ENCODE data around the gene GHRL.

GHRL gene

DNA sequence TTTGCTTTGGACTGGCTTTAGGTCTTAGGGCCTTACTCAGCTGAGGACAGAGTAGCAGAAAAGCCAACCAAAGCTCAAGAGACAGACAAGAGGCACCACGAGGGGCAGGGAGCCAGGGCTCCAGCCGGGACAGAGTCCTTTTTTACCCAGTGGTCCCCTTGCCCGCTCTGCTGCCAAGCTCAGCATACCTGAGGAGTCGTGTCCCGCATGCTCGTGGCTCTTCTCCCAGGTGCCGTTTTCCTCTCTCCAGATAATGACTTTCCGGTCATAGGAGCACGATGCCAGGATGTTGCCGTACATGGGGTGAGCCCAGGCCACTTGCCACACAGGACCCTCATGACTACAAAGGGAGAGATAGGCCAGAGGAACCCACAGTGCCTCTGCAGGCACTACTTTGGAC is 19.6 kb upstream of the GHRL start:
- Histone ChIP-seq H3K36me3 (ENCODE audit: control insufficient read depth in 2 of 2, insufficient read depth in 2 of 2, low read length in 2 of 2) (peaks cover 55 to 67% of the 10 kb centered on the region in 2 donors), H3K27me3 (ENCODE audit: control insufficient read depth in 1 of 2, insufficient read depth in 2 of 2, low read length in 2 of 2) (no peaks in the 10 kb centered on the region), H3K9me3 (ENCODE audit: control insufficient read depth in 2 of 2, low read length in 2 of 2) (no peaks in the 10 kb centered on the region), H3K9ac (ENCODE audit: low read length in 2 of 2) (no peak overlapping the region), H3K4me1 (ENCODE audit: control insufficient read depth, insufficient read depth, low read length) (no peaks in the 10 kb centered on the region), H3K27ac (ENCODE audit: low read length) (no peak overlapping the region), H3K4me3 (ENCODE audit: low read length in 2 of 2) (no peak overlapping the region)

DNA sequence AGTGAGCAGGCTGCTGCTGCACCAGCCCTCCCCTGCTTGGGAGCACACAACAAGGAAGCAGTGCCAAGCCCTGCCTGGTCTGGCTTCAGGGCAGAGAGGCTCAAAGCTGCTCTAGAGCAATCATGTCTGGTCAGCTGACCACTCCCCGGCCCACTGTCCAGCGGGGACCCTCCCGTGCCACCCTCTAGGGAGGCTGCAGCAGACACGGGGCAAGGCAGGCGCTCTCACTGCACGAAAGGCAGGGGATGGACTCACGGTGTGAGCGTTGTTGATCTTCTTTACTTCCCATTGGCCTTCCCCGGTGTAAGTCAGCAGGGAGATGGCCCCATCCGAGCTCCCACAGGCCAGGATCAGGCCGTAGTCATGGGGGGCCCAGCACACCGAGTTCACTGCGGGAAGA is 19.0 kb upstream of the GHRL start:
- H3K4me1 ChIP-seq (ENCODE audit: control insufficient read depth, insufficient read depth, low read length) = no peaks in the 10 kb centered on the region
- H3K27ac ChIP-seq (ENCODE audit: low read length) = no peak overlapping the region

DNA sequence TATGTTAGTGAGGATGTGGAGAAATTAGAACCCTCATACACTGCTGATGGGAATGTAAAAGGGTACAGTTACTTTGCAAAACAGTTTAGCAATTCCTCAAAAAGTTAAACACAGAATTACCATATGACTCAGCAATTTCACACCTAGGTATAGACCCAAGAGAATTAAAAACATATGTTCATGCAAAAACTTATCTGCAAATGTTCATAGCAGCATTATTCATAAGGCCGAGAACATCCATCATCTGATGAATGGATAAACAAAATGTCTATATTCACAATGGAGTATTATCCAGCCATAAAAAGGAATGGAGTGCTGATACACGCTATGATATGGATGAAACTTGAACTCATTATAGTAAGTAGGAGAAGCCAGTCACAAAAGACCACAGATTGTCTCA is 17.8 kb upstream of the GHRL start:
- no peak overlapping the region for H3K4me3 ChIP-seq (ENCODE audit: low read length in 2 of 2)
- peaks cover 55 to 64% of the 10 kb centered on the region in 2 donors for H3K36me3 ChIP-seq (ENCODE audit: control insufficient read depth in 2 of 2, insufficient read depth in 2 of 2, low read length in 2 of 2)
- H3K4me1 ChIP-seq (ENCODE audit: control insufficient read depth, insufficient read depth, low read length) = no peaks in the 10 kb centered on the region
- no peak overlapping the region for H3K9ac ChIP-seq (ENCODE audit: low read length in 2 of 2)
- H3K9me3 ChIP-seq (ENCODE audit: control insufficient read depth in 2 of 2, low read length in 2 of 2) = no peaks in the 10 kb centered on the region
- no peak overlapping the region for H3K27ac ChIP-seq (ENCODE audit: low read length)
- no peaks in the 10 kb centered on the region for H3K27me3 ChIP-seq (ENCODE audit: control insufficient read depth in 1 of 2, insufficient read depth in 2 of 2, low read length in 2 of 2)

More for the DNA sequence above, 19.0 kb upstream of the GHRL start:
- Histone ChIP-seq H3K27me3 (ENCODE audit: control insufficient read depth in 1 of 2, insufficient read depth in 2 of 2, low read length in 2 of 2) (no peaks in the 10 kb centered on the region), H3K9me3 (ENCODE audit: control insufficient read depth in 2 of 2, low read length in 2 of 2) (no peaks in the 10 kb centered on the region), H3K9ac (ENCODE audit: low read length in 2 of 2) (no peak overlapping the region), H3K36me3 (ENCODE audit: control insufficient read depth in 2 of 2, insufficient read depth in 2 of 2, low read length in 2 of 2) (peaks cover 53 to 66% of the 10 kb centered on the region in 2 donors), H3K4me3 (ENCODE audit: low read length in 2 of 2) (no peak overlapping the region)

DNA sequence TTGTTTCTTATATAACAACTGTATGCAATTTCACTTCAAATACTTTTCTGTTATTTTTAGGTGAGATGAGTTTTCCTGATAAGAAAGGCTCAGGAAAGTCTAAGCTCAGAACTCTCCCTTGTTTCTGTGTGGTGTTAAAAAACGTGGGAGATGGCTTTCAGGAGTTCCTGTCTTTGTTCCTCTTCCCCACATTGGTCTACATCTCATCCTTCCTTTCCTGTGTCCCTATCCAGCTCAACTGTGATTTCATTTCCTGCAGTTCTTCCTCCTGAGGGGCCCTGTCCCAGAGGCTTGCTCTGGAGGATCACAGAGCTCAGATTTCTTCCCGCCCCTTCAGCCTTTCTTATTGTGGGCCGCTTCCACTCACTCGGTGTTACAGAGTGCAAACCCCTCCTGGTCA is 17.0 kb upstream of the GHRL start:
- no peaks in the 10 kb centered on the region for H3K9me3 ChIP-seq (ENCODE audit: control insufficient read depth in 2 of 2, low read length in 2 of 2)
- H3K4me3 ChIP-seq (ENCODE audit: low read length in 2 of 2) = no peak overlapping the region
- H3K27me3 ChIP-seq (ENCODE audit: control insufficient read depth in 1 of 2, insufficient read depth in 2 of 2, low read length in 2 of 2) = no peaks in the 10 kb centered on the region
- peaks cover 58 to 64% of the 10 kb centered on the region in 2 donors for H3K36me3 ChIP-seq (ENCODE audit: control insufficient read depth in 2 of 2, insufficient read depth in 2 of 2, low read length in 2 of 2)
- no peaks in the 10 kb centered on the region for H3K4me1 ChIP-seq (ENCODE audit: control insufficient read depth, insufficient read depth, low read length)
- H3K9ac ChIP-seq (ENCODE audit: low read length in 2 of 2) = no peak overlapping the region
- H3K27ac ChIP-seq (ENCODE audit: low read length) = no peak overlapping the region

DNA sequence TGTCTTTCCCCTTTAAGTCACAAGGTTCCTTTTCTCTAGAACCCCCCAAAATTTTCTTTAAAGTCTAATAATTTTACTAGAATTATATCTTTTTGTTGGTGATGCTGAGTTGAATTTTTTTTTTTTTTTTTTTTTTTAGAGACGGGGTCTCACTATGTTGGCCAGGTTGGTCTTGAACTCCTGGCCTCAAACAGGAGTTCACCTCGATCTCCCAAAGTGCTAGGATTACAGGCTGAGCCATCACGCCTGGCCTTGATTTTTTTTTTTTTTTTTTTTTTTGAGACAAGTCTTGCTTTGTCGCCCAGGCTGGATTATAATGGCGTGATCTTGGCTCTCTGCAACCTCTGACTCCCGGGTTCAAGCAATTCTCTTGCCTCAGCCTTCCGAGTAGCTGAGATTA is 15.9 kb upstream of the GHRL start:
- Histone ChIP-seq H3K4me1 (ENCODE audit: control insufficient read depth, insufficient read depth, low read length) (no peaks in the 10 kb centered on the region), H3K36me3 (ENCODE audit: control insufficient read depth in 2 of 2, insufficient read depth in 2 of 2, low read length in 2 of 2) (peaks cover 58 to 64% of the 10 kb centered on the region in 2 donors), H3K4me3 (ENCODE audit: low read length in 2 of 2) (no peak overlapping the region), H3K27ac (ENCODE audit: low read length) (no peak overlapping the region), H3K27me3 (ENCODE audit: control insufficient read depth in 1 of 2, insufficient read depth in 2 of 2, low read length in 2 of 2) (no peaks in the 10 kb centered on the region), H3K9me3 (ENCODE audit: control insufficient read depth in 2 of 2, low read length in 2 of 2) (no peaks in the 10 kb centered on the region), H3K9ac (ENCODE audit: low read length in 2 of 2) (no peak overlapping the region)

DNA sequence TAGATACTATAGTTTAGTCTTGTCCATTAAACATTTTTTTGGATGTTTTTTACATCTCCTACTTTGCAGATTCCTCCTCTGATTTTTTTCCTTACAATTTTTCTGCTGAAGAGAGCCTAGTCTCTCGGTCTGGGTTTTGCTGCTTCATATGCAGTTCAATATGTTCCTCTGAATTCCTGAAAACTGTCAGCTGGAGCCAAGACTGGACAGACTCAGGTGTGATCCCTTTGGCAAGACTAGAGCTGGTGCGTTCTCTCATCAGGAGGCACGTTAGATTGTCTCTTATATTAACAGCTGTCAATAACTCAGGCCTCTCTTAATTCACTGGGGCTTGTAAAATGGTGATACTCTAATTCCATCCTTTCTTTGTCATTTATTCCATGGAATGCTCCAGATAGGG is 13.4 kb upstream of the GHRL start:
- no peak overlapping the region for H3K4me3 ChIP-seq (ENCODE audit: low read length in 2 of 2)
- H3K9me3 ChIP-seq (ENCODE audit: control insufficient read depth in 2 of 2, low read length in 2 of 2) = no peaks in the 10 kb centered on the region
- H3K27me3 ChIP-seq (ENCODE audit: control insufficient read depth in 1 of 2, insufficient read depth in 2 of 2, low read length in 2 of 2) = no peaks in the 10 kb centered on the region
- H3K4me1 ChIP-seq (ENCODE audit: control insufficient read depth, insufficient read depth, low read length) = no peaks in the 10 kb centered on the region
- no peak overlapping the region for H3K27ac ChIP-seq (ENCODE audit: low read length)
- no peak overlapping the region for H3K9ac ChIP-seq (ENCODE audit: low read length in 2 of 2)
- peaks cover 56 to 64% of the 10 kb centered on the region in 2 donors for H3K36me3 ChIP-seq (ENCODE audit: control insufficient read depth in 2 of 2, insufficient read depth in 2 of 2, low read length in 2 of 2)

DNA sequence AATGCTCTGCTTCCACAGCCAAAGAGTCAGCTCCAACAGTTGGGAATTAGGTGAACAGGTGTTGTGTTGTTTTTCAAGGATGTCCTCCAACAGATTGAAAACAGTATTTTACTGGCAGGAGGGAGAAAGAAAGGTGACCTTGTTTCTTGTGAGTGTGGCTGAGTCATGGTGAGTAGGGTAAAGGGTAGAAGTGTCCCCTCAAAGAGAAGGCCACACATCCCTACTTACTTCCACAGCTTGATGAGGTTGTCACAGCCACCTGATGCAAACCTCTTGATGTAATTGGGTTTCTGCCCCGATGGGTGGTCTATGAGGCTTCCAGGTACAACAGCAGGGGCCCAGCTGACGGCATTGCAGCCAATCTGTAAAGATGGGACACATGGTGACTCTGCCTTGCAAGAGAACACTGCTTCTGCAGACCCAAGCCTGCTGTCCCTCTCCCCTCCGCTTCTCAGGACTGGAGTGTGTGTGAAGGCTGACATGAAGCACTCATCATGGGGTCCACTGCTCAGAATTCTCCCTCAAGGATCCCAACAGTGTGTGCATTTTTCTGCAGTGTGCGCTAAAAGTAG is 12.7 kb upstream of the GHRL start:
- H3K9ac ChIP-seq (ENCODE audit: low read length in 2 of 2) = no peak overlapping the region
- H3K27me3 ChIP-seq (ENCODE audit: control insufficient read depth in 1 of 2, insufficient read depth in 2 of 2, low read length in 2 of 2) = no peaks in the 10 kb centered on the region
- H3K27ac ChIP-seq (ENCODE audit: low read length) = no peak overlapping the region
- no peaks in the 10 kb centered on the region for H3K4me1 ChIP-seq (ENCODE audit: control insufficient read depth, insufficient read depth, low read length)
- H3K9me3 ChIP-seq (ENCODE audit: control insufficient read depth in 2 of 2, low read length in 2 of 2) = no peaks in the 10 kb centered on the region
- H3K4me3 ChIP-seq (ENCODE audit: low read length in 2 of 2) = no peak overlapping the region
- peaks cover 57% of the 10 kb centered on the region in 2 donors for H3K36me3 ChIP-seq (ENCODE audit: control insufficient read depth in 2 of 2, insufficient read depth in 2 of 2, low read length in 2 of 2)

DNA sequence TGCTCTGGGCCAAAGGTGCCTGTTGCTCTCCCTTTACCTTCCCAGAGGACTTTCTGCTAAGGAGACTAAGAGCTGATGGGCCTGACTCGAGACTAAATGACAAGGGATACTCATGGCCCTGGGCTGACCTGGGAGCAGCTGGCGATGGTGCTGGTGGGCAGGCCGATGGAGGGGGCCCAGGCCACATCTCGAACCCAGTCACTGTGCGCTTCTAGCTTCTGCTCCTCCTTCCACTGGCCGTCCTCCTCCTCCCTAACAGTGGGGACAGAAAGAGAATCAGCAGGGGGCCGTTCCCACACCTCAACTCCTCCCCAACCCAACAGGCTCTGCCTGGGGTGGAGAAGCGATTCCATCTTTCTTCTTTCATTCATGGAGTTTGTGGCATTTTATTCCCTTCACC is 12.2 kb upstream of the GHRL start:
- no peak overlapping the region for H3K27ac ChIP-seq (ENCODE audit: low read length)
- no peak overlapping the region for H3K4me3 ChIP-seq (ENCODE audit: low read length in 2 of 2)
- H3K9ac ChIP-seq (ENCODE audit: low read length in 2 of 2) = no peak overlapping the region
- H3K9me3 ChIP-seq (ENCODE audit: control insufficient read depth in 2 of 2, low read length in 2 of 2) = no peaks in the 10 kb centered on the region
- H3K27me3 ChIP-seq (ENCODE audit: control insufficient read depth in 1 of 2, insufficient read depth in 2 of 2, low read length in 2 of 2) = no peaks in the 10 kb centered on the region
- H3K4me1 ChIP-seq (ENCODE audit: control insufficient read depth, insufficient read depth, low read length) = no peaks in the 10 kb centered on the region
- H3K36me3 ChIP-seq (ENCODE audit: control insufficient read depth in 2 of 2, insufficient read depth in 2 of 2, low read length in 2 of 2) = peaks cover 59 to 62% of the 10 kb centered on the region in 2 donors

DNA sequence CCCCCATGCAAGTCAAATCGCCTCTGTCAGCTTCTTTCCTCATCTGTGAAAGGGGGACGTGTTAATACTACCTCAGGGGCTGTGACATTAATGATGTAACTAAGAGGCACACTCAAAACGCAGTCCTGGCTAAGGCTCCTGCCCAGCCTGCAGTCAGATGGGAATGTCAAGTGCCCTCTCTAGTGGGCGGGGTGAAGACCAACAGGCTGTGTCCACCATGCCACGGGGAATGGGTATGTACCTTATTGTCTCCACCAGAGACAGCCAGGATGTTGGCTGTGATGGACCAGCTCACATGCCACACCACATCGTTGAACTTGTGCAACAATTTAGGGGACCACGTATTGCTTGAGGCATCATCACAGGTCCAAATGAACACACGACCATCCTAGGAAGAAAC is 11.0 kb upstream of the GHRL start:
- Histone ChIP-seq H3K27me3 (ENCODE audit: control insufficient read depth in 1 of 2, insufficient read depth in 2 of 2, low read length in 2 of 2) (no peaks in the 10 kb centered on the region), H3K4me3 (ENCODE audit: low read length in 2 of 2) (no peak overlapping the region), H3K36me3 (ENCODE audit: control insufficient read depth in 2 of 2, insufficient read depth in 2 of 2, low read length in 2 of 2) (peaks cover 59 to 66% of the 10 kb centered on the region in 2 donors), H3K9ac (ENCODE audit: low read length in 2 of 2) (no peak overlapping the region), H3K9me3 (ENCODE audit: control insufficient read depth in 2 of 2, low read length in 2 of 2) (no peaks in the 10 kb centered on the region), H3K4me1 (ENCODE audit: control insufficient read depth, insufficient read depth, low read length) (no peaks in the 10 kb centered on the region), H3K27ac (ENCODE audit: low read length) (no peak overlapping the region)

DNA sequence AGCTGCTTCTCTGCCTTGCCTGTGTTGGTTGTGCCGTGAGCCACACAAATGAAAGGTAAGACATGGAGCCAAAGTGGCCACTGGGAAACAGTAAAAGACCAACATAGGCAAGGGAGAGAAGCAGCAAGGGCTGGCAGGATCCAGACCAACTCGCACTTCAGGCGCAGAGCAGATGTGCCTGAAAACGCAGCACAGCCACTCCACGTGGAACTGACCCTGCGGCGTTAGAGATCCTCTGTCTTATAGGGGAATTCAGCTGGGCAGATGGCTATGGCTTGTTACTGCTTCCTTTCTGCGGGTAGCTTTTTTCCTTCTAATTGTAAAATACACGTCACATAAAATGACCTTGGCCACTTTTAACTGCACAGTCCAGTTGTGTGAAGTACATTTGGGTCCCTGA is 10.4 kb upstream of the GHRL start:
- no peaks in the 10 kb centered on the region for H3K27me3 ChIP-seq (ENCODE audit: control insufficient read depth in 1 of 2, insufficient read depth in 2 of 2, low read length in 2 of 2)
- H3K4me1 ChIP-seq (ENCODE audit: control insufficient read depth, insufficient read depth, low read length) = no peaks in the 10 kb centered on the region
- no peaks in the 10 kb centered on the region for H3K9me3 ChIP-seq (ENCODE audit: control insufficient read depth in 2 of 2, low read length in 2 of 2)
- no peak overlapping the region for H3K9ac ChIP-seq (ENCODE audit: low read length in 2 of 2)
- peaks cover 56 to 66% of the 10 kb centered on the region in 2 donors for H3K36me3 ChIP-seq (ENCODE audit: control insufficient read depth in 2 of 2, insufficient read depth in 2 of 2, low read length in 2 of 2)
- no peak overlapping the region for H3K27ac ChIP-seq (ENCODE audit: low read length)
- H3K4me3 ChIP-seq (ENCODE audit: low read length in 2 of 2) = no peak overlapping the region

DNA sequence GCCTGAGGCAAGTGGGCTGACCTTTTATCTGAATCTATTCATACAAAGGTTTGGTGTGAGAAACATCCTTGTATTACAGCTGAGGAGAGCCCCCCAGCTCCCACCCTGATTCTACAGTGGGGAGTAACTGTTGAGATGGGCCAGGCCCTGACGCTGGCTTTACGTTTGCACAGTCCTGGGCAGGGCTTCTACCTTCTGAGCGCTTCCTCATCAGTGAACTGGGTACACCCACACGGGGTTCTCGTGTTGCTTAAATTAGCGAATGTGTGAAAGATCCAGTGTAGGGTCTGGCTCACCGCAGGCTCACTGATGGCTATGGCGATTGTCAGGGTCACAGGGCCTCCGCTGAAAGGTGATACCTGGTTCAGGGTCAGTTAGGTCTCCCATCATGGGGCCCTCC is 7.3 kb upstream of the GHRL start:
- peaks cover 40 to 55% of the 10 kb centered on the region in 2 donors for H3K36me3 ChIP-seq (ENCODE audit: control insufficient read depth in 2 of 2, insufficient read depth in 2 of 2, low read length in 2 of 2)
- no peak overlapping the region for H3K27ac ChIP-seq (ENCODE audit: low read length)
- no peaks in the 10 kb centered on the region for H3K4me1 ChIP-seq (ENCODE audit: control insufficient read depth, insufficient read depth, low read length)
- H3K4me3 ChIP-seq (ENCODE audit: low read length in 2 of 2) = no peak overlapping the region
- no peaks in the 10 kb centered on the region for H3K27me3 ChIP-seq (ENCODE audit: control insufficient read depth in 1 of 2, insufficient read depth in 2 of 2, low read length in 2 of 2)
- no peak overlapping the region for H3K9ac ChIP-seq (ENCODE audit: low read length in 2 of 2)
- H3K9me3 ChIP-seq (ENCODE audit: control insufficient read depth in 2 of 2, low read length in 2 of 2) = no peaks in the 10 kb centered on the region

Measured in stomach smooth muscle (tissue), 2 donors.